UCSD-AML1 (cell line): ENCODE data around the gene MPDZ.

Experiments
- DNase-seq: peaks from one replicate; lab custom pipeline; 2025; ENCODE audit not compliant: unreplicated experiment; lab: John Stamatoyannopoulos, UW

MPDZ gene

GRCh38 chr9:13083963-13084528 is 195.4 kb downstream of the MPDZ start:
- no peak for DNase-seq

- no peak for DNase-seq
These were observed 196.1 kb downstream of the MPDZ start for GRCh38 chr9:13083366-13083765.

DNA sequence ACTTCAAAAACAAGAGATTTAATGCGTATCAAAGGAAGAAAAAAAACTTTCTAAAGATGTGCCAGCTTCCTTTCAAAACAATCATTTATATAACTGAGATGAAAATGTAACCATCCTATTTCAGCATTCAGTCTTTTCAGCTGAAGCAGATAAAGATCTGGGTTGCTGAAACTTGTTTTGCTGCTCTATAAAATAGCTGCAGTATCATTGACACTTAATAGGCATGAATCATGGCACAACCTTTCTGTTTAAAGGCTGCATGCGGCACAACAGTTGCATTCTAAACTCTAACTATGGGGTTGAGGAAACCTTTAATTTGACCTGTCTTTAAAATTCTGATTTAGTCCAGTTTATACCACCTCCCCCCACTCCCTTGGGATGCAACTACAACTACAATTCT is 196.7 kb downstream of the MPDZ start:
- no peak for DNase-seq

DNA sequence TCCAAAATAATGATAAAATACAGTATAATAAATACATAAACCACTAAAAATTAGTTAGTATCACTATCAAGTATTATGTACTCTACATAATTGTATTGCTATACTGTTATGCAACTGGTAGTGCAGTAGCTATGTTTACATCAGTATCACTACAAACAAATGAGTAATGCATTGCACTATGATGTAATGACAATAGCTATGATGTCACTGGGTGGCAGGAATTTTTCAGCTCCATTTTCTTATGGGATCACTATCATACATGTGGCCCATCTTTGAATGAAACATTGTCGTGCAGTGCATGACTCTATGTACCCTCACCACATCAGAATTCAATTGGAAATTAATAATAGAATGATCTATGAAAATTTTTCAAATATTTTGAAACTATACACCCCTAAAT is 201.3 kb downstream of the MPDZ start:
- no peak for DNase-seq

GRCh38 chr9:13076616-13077015 is 202.9 kb downstream of the MPDZ start:
- no peak for DNase-seq

- no peak for DNase-seq
These were observed 207.6 kb downstream of the MPDZ start for GRCh38 chr9:13071921-13072320.

DNA sequence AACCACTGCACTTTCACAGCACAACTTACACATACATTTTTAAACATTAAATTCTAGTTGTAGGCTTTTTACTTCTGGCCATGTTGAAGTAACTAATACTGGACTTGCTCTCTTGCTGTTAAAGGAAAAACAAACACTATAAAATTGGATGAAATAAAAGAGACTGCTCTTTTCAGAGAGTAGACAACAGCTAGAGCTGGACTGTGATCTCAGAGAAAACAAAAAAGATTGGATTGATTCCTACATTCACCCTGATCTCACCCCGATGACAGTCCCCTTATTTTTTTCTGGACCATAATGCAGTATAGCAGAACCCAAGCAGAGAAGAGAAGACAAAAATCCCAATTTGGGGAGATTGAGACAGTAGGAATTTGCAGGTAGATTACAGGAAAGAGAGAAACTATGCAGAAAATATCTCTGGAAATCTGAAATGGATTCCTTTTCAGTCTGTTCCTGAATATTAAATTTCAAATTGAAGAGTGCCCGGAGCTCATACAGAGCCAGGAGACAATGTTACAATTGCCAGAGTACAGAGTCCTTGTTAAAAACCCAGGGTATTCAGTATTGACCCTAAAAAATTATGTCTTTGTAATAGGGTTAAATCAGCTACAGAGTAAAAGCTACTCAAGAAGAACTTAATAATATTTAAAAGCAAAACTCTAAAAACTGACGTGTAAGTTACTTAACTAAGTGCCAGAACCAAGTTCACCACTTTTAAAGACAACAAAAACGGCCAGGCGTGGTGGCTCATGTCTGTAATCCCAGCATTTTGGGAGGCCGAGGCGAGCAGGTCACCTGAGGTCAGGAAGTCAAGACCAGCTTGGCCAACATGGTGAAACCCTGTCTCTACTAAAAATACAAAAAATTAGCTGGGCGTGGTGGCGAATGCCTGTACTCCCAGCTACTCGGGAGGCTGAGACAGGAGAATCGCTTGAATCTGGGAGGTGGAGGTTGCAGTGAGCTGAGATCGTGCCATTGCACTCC is 208.6 kb downstream of the MPDZ start:
- no peak for DNase-seq

DNA sequence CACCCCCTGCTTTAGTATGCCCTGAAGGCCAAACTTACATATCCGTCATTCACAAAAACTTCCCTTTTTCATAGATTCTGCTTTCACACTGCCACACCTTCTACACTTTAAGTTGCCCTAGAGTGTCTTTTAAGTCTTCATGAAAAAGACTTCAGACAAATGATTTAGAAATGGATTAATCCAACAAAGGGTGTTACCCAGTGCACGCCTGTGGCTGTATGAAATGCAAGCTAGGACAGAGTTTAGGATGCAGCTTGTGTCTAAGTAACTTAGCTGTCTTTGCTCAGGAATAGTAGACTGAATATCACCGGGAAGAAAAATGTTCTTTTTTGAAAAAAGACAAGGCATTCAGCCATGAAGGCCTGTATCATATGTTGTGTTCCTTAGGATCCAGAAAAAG is 210.0 kb downstream of the MPDZ start:
- DNase-seq: no peak

- no peak for DNase-seq
These were observed 214.8 kb downstream of the MPDZ start for GRCh38 chr9:13064676-13065075.

DNA sequence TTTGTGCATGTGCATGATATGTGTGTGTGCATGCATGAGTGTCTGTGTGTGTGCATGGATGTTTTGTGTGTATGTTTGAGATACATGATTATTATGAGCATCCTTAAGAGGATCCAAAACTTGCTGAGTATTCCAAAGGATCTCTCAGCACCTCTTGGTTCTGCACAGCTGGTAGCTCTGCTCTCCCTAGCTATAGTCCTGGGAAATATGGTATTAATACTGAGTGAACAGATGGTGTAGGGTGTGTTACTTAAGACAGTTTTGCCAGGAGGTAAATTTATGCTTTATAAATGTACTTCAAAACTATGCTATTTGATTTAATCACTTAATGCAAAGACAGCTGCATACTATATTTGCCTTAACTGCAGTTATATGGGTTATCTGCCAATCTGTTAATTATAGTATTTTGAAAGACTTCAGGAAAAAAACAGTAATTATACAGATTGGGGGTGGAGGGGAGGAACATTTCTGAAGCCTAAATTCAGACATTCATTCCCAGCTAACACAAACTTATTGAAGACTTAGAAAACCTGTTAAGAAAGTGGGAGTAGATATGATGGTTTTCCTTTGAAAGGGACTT is 215.5 kb downstream of the MPDZ start:
- DNase-seq: no peak

DNA sequence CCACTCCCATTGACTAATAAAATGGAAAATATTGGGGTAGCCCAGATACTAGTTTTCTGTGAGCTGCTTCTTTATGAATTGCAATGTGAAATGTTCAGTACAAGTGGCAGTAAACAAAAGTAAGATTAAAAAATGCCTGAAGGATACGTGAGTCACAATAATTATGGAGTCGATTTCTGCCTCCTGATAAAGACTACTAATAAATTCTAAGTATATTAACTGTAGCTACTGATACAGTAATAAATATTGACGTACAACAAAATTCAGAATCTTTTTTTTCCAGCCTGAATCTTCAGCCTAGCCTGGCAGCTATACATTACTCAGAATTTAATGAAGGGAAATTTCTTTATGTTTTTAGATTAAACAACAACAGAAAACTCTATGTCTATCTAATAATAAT is 218.1 kb downstream of the MPDZ start:
- DNase-seq: no peak
